HFF-Myc (cell line): Measurements from ENCODE around the gene KYAT1.
"Not testable (repeated sequence)": the region's sequence is repeated elsewhere in the genome, so short reads cannot be mapped to it uniquely, and the experiment has no call there.

Experiments
- DNase-seq: peaks from one replicate; pipeline ENCODE4 v3.0.0-alpha.2; 2011; ENCODE audit warnings: low read depth; ENCODE audit errors: extremely low read depth
- H3K4me3 ChIP-seq: replicated peaks from 2 replicates; pipeline ENCODE4 v1.5.1; 2011; ENCODE audit warnings: low read depth, mild to moderate bottlenecking, control low read depth, low read length
- CTCF ChIP-seq: IDR thresholded peaks from 2 replicates; pipeline ENCODE4 v1.5.1; 2012; ENCODE audit warnings: mild to moderate bottlenecking, low read depth, low read length, control low read depth; ENCODE audit errors: missing control alignments

KYAT1 gene

GRCh38 chr9:128798896-128799295, 82.9 kb downstream of the KYAT1 start:
- DNase-seq = no peak
- TF ChIP-seq CTCF = no peak
- no peak overlapping the region for H3K4me3 ChIP-seq

GRCh38 chr9:128794961-128795360, 86.8 kb downstream of the KYAT1 start:
- H3K4me3 ChIP-seq, DNase-seq: not testable (repeated sequence)

GRCh38 chr9:128792978-128793686, 88.6 kb downstream of the KYAT1 start:
- no peak for TF ChIP-seq CTCF
- DNase-seq = no peak
- no peak overlapping the region for H3K4me3 ChIP-seq

- no peak overlapping the region for H3K4me3 ChIP-seq
- TF ChIP-seq CTCF = no peak
- DNase-seq = no peak
Observed at GRCh38 chr9:128792134-128792533, 89.6 kb downstream of the KYAT1 start.

- TF ChIP-seq CTCF = no peak
- H3K4me3 ChIP-seq = no peak overlapping the region
- no peak for DNase-seq
Observed at GRCh38 chr9:128790536-128790935, 91.2 kb downstream of the KYAT1 start.

- no peak for TF ChIP-seq CTCF
- H3K4me3 ChIP-seq = peak overlapping the region; percentile 59
- DNase-seq = no peak
Observed at GRCh38 chr9:128788445-128788844, 93.3 kb downstream of the KYAT1 start.

- no peak for TF ChIP-seq CTCF
- H3K4me3 ChIP-seq = peak overlapping the region; percentile 59
- no peak for DNase-seq
Observed at GRCh38 chr9:128787659-128788058, 94.1 kb downstream of the KYAT1 start.
